ENCODE results near the gene S100A6.

Gene S100A6

DNA sequence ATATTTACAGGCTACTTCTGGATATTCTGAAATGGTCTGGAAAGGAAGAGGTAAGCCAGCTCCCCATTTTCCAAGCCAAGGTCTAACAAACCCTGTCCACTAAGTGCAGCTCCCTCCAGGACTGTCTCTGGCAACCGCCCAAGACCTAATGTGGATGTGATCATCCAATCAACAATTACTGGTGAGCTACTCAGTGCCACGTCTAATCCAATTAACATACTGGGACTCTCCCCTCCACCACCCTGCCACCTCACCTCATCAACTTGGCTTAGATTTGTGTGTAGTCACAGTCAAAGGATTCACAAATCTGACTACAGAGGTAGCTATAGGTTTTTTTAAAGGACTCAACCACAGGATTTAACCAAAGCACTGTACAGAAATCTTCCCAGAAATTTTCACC lies 49.9 kb downstream of the S100A6 start:
- Histone ChIP-seq H3K4me1 (peaks cover 12% of the 10 kb centered on the region), H3K9me3 (no peaks in the 10 kb centered on the region), H3K27me3 (peaks cover 2% of the 10 kb centered on the region; the same call in 1 of the 2 replicates), H3K4me3 (ENCODE audit: low read depth, low read length) (no peak overlapping the region), H3K36me3 (no peaks in the 10 kb centered on the region)
- TF ChIP-seq, protein P1, sequence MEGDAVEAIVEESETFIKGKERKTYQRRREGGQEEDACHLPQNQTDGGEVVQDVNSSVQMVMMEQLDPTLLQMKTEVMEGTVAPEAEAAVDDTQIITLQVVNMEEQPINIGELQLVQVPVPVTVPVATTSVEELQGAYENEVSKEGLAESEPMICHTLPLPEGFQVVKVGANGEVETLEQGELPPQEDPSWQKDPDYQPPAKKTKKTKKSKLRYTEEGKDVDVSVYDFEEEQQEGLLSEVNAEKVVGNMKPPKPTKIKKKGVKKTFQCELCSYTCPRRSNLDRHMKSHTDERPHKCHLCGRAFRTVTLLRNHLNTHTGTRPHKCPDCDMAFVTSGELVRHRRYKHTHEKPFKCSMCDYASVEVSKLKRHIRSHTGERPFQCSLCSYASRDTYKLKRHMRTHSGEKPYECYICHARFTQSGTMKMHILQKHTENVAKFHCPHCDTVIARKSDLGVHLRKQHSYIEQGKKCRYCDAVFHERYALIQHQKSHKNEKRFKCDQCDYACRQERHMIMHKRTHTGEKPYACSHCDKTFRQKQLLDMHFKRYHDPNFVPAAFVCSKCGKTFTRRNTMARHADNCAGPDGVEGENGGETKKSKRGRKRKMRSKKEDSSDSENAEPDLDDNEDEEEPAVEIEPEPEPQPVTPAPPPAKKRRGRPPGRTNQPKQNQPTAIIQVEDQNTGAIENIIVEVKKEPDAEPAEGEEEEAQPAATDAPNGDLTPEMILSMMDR (IDR thresholded peaks at IDR 0.05; ENCODE audit: low read depth, low read length) = no peak
- peak; percentile 81 for DNase-seq
